Thoracic aorta (tissue), 2 donors: ENCODE results near the gene KRT13. TPM values are rescaled to one million over a fixed set of nuclear protein-coding genes. Genes with fewer than 3 reads are reported as not detected.

Experiments used
- ATAC-seq: fragments of 150-250 bp; one replicate; pipeline ENCODE4 v1.8.0; 2017; ENCODE audit warnings: low read depth; ENCODE audit not compliant: insufficient number of reproducible peaks, low FRiP score
- DNase-seq: peaks from one replicate; pipeline ENCODE4 v3.0.0-alpha.2; 2020; ENCODE audit warnings: low spot score
- H3K27ac ChIP-seq, 2 donors: fragments of 200-600 bp; sonication (generic); 1 replicate in 1 of 2; 2 replicates in 1 of 2; pipeline ENCODE4 v1.5.1; 2016; ENCODE audit warnings: mild to moderate bottlenecking in 2 of 2, moderate library complexity in 2 of 2
- H3K27me3 ChIP-seq: fragments of 200-600 bp; sonication (generic); replicated peaks from 2 replicates; pipeline ENCODE4 v1.6.0; 2016; ENCODE audit warnings: mild to moderate bottlenecking; ENCODE audit not compliant: insufficient read depth
- H3K36me3 ChIP-seq: fragments of 200-600 bp; sonication (generic); one replicate; pipeline ENCODE4 v1.5.1; 2016
- H3K4me1 ChIP-seq, 2 donors: fragments of 200-600 bp; sonication (generic); 1 replicate in 1 of 2; 2 replicates in 1 of 2; pipeline versions ENCODE4 v1.5.1 to v1.6.0; 2016; ENCODE audit warnings: low read depth in 2 of 2, mild to moderate bottlenecking in 1 of 2; ENCODE audit not compliant: control insufficient read depth in 1 of 2
- H3K4me3 ChIP-seq: fragments of 200-600 bp; sonication (generic); 2 replicates; pipeline ENCODE4 v1.5.1; 2016; ENCODE audit warnings: mild to moderate bottlenecking
- H3K9me3 ChIP-seq: fragments of 200-600 bp; sonication (generic); 2 replicates; pipeline ENCODE4 v1.5.1; 2016
- CTCF ChIP-seq: fragments of 200-600 bp; sonication (generic); IDR thresholded peaks from one replicate; pipeline ENCODE4 v1.5.1; 2019; ENCODE audit warnings: antibody characterized with exemption
- total RNA-seq, 2 donors: library from RNA; depleted of rRNA; stranded (reverse); fragments of >200 nt; gene quantifications; one replicate each; pipeline versions ENCODE4 v1.1.0 to v1.2.3, GENCODE V29; 2016

The KRT13 gene
- total RNA-seq, 2 donors from 2014 or later: 1.4 TPM; not detected in 1

GRCh38 chr17:41527063-41528023 is 21.9 kb upstream of the KRT13 start:
- Histone ChIP-seq H3K4me1 (peaks cover 14 to 35% of the 10 kb centered on the region in 2 donors), H3K4me3 (peak overlapping the region; percentile 59), H3K27me3 (no peaks in the 10 kb centered on the region), H3K36me3 (no peaks in the 10 kb centered on the region), H3K9me3 (no peaks in the 10 kb centered on the region), H3K27ac (peak overlapping the region in 1 of 2 donors; percentile 7)
- no peak for TF ChIP-seq CTCF
- no peak for DNase-seq
- ATAC-seq: no peak

- Histone ChIP-seq H3K9me3 (no peaks in the 10 kb centered on the region), H3K27me3 (no peaks in the 10 kb centered on the region), H3K4me1 (peaks cover 7 to 16% of the 10 kb centered on the region in 2 donors), H3K4me3 (no peak overlapping the region), H3K27ac (no peak overlapping the region), H3K36me3 (no peaks in the 10 kb centered on the region)
- TF ChIP-seq CTCF: no peak
- DNase-seq: no peak
- ATAC-seq: no peak
These were observed 18.8 kb upstream of the KRT13 start for GRCh38 chr17:41524261-41524660.

- Histone ChIP-seq H3K27ac (no peak overlapping the region), H3K9me3 (no peaks in the 10 kb centered on the region), H3K4me3 (no peak overlapping the region), H3K36me3 (no peaks in the 10 kb centered on the region), H3K27me3 (no peaks in the 10 kb centered on the region), H3K4me1 (peaks cover 7 to 12% of the 10 kb centered on the region in 2 donors)
- DNase-seq (no peak), ATAC-seq (no peak)
- TF ChIP-seq CTCF: no peak
These were observed 18.4 kb upstream of the KRT13 start for GRCh38 chr17:41523787-41524186.

GRCh38 chr17:41523225-41523593 is 17.8 kb upstream of the KRT13 start:
- no peaks in the 10 kb centered on the region for H3K36me3 ChIP-seq
- H3K27me3 ChIP-seq: no peaks in the 10 kb centered on the region
- peaks cover 7 to 8% of the 10 kb centered on the region in 2 donors for H3K4me1 ChIP-seq
- DNase-seq: no peak
- no peak overlapping the region for H3K4me3 ChIP-seq
- no peak for TF ChIP-seq CTCF
- no peaks in the 10 kb centered on the region for H3K9me3 ChIP-seq
- ATAC-seq: no peak
- H3K27ac ChIP-seq: no peak overlapping the region

GRCh38 chr17:41522301-41523224 is 17.2 kb upstream of the KRT13 start:
- H3K4me3 ChIP-seq: no peak overlapping the region
- peaks cover 1 to 2% of the 10 kb centered on the region in 2 donors for H3K4me1 ChIP-seq
- no peak for TF ChIP-seq CTCF
- DNase-seq (no peak), ATAC-seq (no peak)
- no peak overlapping the region for H3K27ac ChIP-seq
- no peaks in the 10 kb centered on the region for H3K36me3 ChIP-seq
- H3K9me3 ChIP-seq: no peaks in the 10 kb centered on the region
- no peaks in the 10 kb centered on the region for H3K27me3 ChIP-seq
